BLaER1 treated with 17β-estradiol and CSF1 and Interleukin-3, amounts not matched to agents 10 nM and 100 nM (cell line): ENCODE data around the gene EIF3I.

Experiments
- H3K27ac ChIP-seq, 11 experiments: shearing (Covaris generic); formaldehyde crosslinking; 2 replicates each; pipeline ENCODE4 v1.8.1; 2022
- H3K27me3 ChIP-seq, 11 experiments: shearing (Covaris generic); formaldehyde crosslinking; 2 replicates each; pipeline ENCODE4 v1.8.1; 2022
- H3K36me3 ChIP-seq, 11 experiments: shearing (Covaris generic); formaldehyde crosslinking; 2 replicates each; pipeline ENCODE4 v1.8.1; 2022
- H3K4me1 ChIP-seq, 10 experiments: shearing (Covaris generic); formaldehyde crosslinking; 2 replicates each; pipeline ENCODE4 v1.8.1; 2022
- H3K4me2 ChIP-seq, 11 experiments: shearing (Covaris generic); formaldehyde crosslinking; 2 replicates each; pipeline ENCODE4 v1.8.1; 2022
- H3K4me3 ChIP-seq, 10 experiments: shearing (Covaris generic); formaldehyde crosslinking; 2 replicates each; pipeline ENCODE4 v1.8.1; 2022
- H3K9ac ChIP-seq, 11 experiments: shearing (Covaris generic); formaldehyde crosslinking; 2 replicates each; pipeline ENCODE4 v1.8.1; 2022
- H3K9me3 ChIP-seq, 11 experiments: shearing (Covaris generic); formaldehyde crosslinking; replicated peaks in 1 of 11; 2 replicates each; pipeline ENCODE4 v1.8.1; 2022
- H4K20me1 ChIP-seq, 11 experiments: shearing (Covaris generic); formaldehyde crosslinking; 2 replicates each; pipeline ENCODE4 v1.8.1; 2022
- Cebpa-rat ChIP-seq, 11 experiments: shearing (Covaris generic); IDR thresholded peaks; 2 replicates each; pipeline ENCODE4 v1.8.1; 2022

The EIF3I gene

GRCh38 chr1:32231843-32232432, 9.7 kb downstream of the EIF3I start:
- Histone ChIP-seq H3K36me3 (peaks cover 52 to 92% (median 67%) of the 10 kb centered on the region in 11 experiments), H3K9me3 (no peaks in the 10 kb centered on the region), H3K4me1 (no peaks in the 10 kb centered on the region), H3K27me3 (no peaks in the 10 kb centered on the region), H3K9ac (no peak overlapping the region; a peak in 1 of 22 replicates), H4K20me1 (peaks cover 0 to 41% (median 13%) of the 10 kb centered on the region in 11 experiments; a peak in 12 of 22 replicates), H3K4me3 (no peak overlapping the region), H3K4me2 (no peak overlapping the region), H3K27ac (no peak overlapping the region)
- TF ChIP-seq Cebpa-rat (IDR thresholded peaks at IDR 0.05), result no peak

- Histone ChIP-seq H3K9me3 (no peaks in the 10 kb centered on the region), H4K20me1 (peaks cover 0 to 33% (median 13%) of the 10 kb centered on the region in 11 experiments; a peak in 12 of 22 replicates), H3K4me2 (no peak overlapping the region), H3K27me3 (no peaks in the 10 kb centered on the region), H3K4me1 (no peaks in the 10 kb centered on the region), H3K9ac (no peak overlapping the region), H3K4me3 (no peak overlapping the region), H3K27ac (no peak overlapping the region), H3K36me3 (peaks cover 44 to 84% (median 59%) of the 10 kb centered on the region in 11 experiments)
- TF ChIP-seq Cebpa-rat (IDR thresholded peaks at IDR 0.05), result no peak
These were observed 10.5 kb downstream of the EIF3I start for GRCh38 chr1:32232558-32233304.

GRCh38 chr1:32234792-32235191, 12.6 kb downstream of the EIF3I start:
- TF ChIP-seq Cebpa-rat (IDR thresholded peaks at IDR 0.05), result no peak
- no peak overlapping the region for H3K27ac ChIP-seq
- no peak overlapping the region for H3K9ac ChIP-seq
- H3K27me3 ChIP-seq, result no peaks in the 10 kb centered on the region
- no peak overlapping the region for H3K4me2 ChIP-seq
- no peak overlapping the region for H3K4me3 ChIP-seq
- no peaks in the 10 kb centered on the region for H3K9me3 ChIP-seq
- peaks cover 23 to 64% (median 39%) of the 10 kb centered on the region in 11 experiments for H3K36me3 ChIP-seq
- H3K4me1 ChIP-seq, result peaks cover 0 to 10% (median 6%) of the 10 kb centered on the region in 10 experiments; a peak in 16 of 20 replicates
- H4K20me1 ChIP-seq, result peaks cover 0 to 20% (median 8%) of the 10 kb centered on the region in 11 experiments; a peak in 10 of 22 replicates

- H3K27me3 ChIP-seq, result no peaks in the 10 kb centered on the region; a peak in 1 of 22 replicates
- peak overlapping the region in 8 of 11 experiments; percentile 80 to 100 (median 99); a peak in 14 of 22 replicates for H3K4me2 ChIP-seq
- H3K9ac ChIP-seq, result peak overlapping the region in 1 of 11 experiments; percentile 77; a peak in 1 of 22 replicates
- H3K27ac ChIP-seq, result no peak overlapping the region
- peaks cover 0 to 18% (median 4%) of the 10 kb centered on the region in 11 experiments; a peak in 7 of 22 replicates for H3K36me3 ChIP-seq
- H3K4me3 ChIP-seq, result no peak overlapping the region
- TF ChIP-seq Cebpa-rat (IDR thresholded peaks at IDR 0.05), result no peak
- H3K9me3 ChIP-seq, result no peaks in the 10 kb centered on the region
- H3K4me1 ChIP-seq, result peaks cover 16 to 44% (median 37%) of the 10 kb centered on the region in 10 experiments
- no peaks in the 10 kb centered on the region; a peak in 1 of 22 replicates for H4K20me1 ChIP-seq
These were observed 17.1 kb downstream of the EIF3I start for GRCh38 chr1:32239337-32239736.

- no peaks in the 10 kb centered on the region for H4K20me1 ChIP-seq
- H3K4me1 ChIP-seq, result peaks cover 16 to 44% (median 37%) of the 10 kb centered on the region in 10 experiments
- TF ChIP-seq Cebpa-rat (IDR thresholded peaks at IDR 0.05), result no peak
- peak overlapping the region in 9 of 10 experiments; percentile 57 to 77 (median 64); a peak in 15 of 20 replicates for H3K4me3 ChIP-seq
- H3K9me3 ChIP-seq, result no peaks in the 10 kb centered on the region
- H3K4me2 ChIP-seq, result peak overlapping the region; percentile 80 to 100 (median 99)
- peaks cover 0 to 14% (median under 1%) of the 10 kb centered on the region in 11 experiments; a peak in 5 of 22 replicates for H3K36me3 ChIP-seq
- peak overlapping the region in 1 of 11 experiments; percentile 70; a peak in 2 of 22 replicates for H3K27ac ChIP-seq
- H3K9ac ChIP-seq, result peak overlapping the region in 7 of 11 experiments; percentile 50 to 77 (median 67); a peak in 9 of 22 replicates
- no peaks in the 10 kb centered on the region; a peak in 1 of 22 replicates for H3K27me3 ChIP-seq
These were observed 17.6 kb downstream of the EIF3I start for GRCh38 chr1:32239790-32240139.

- Histone ChIP-seq H3K4me2 (peak overlapping the region; percentile 80 to 100 (median 99)), H3K9me3 (no peaks in the 10 kb centered on the region), H3K4me3 (peak overlapping the region; percentile 57 to 77 (median 64)), H3K27me3 (no peaks in the 10 kb centered on the region; a peak in 1 of 22 replicates), H4K20me1 (no peaks in the 10 kb centered on the region), H3K9ac (peak overlapping the region; percentile 42 to 77 (median 64); a peak in 20 of 22 replicates), H3K4me1 (peaks cover 16 to 46% (median 37%) of the 10 kb centered on the region in 10 experiments), H3K27ac (peak overlapping the region in 8 of 11 experiments; percentile 22 to 70 (median 49); a peak in 13 of 22 replicates), H3K36me3 (peaks cover 0 to 8% (median 0%) of the 10 kb centered on the region in 11 experiments; a peak in 4 of 22 replicates)
- no peak for TF ChIP-seq Cebpa-rat (IDR thresholded peaks at IDR 0.05)
These were observed 18.1 kb downstream of the EIF3I start for GRCh38 chr1:32240140-32240951.

GRCh38 chr1:32241001-32241763, 19.0 kb downstream of the EIF3I start:
- Histone ChIP-seq H3K27ac (peak overlapping the region in 8 of 11 experiments; percentile 22 to 70 (median 49); a peak in 13 of 22 replicates), H3K36me3 (no peaks in the 10 kb centered on the region), H3K9me3 (no peaks in the 10 kb centered on the region), H3K4me1 (peaks cover 20 to 54% (median 45%) of the 10 kb centered on the region in 10 experiments), H3K4me2 (peak overlapping the region; percentile 80 to 100 (median 99)), H3K4me3 (peak overlapping the region; percentile 57 to 77 (median 64)), H3K27me3 (no peaks in the 10 kb centered on the region; a peak in 1 of 22 replicates), H4K20me1 (no peaks in the 10 kb centered on the region), H3K9ac (peak overlapping the region; percentile 42 to 77 (median 64); a peak in 21 of 22 replicates)
- no peak for TF ChIP-seq Cebpa-rat (IDR thresholded peaks at IDR 0.05)
